Tibial artery (tissue), 4 donors: ENCODE results near the gene CALN1.

Experiments used
- DNase-seq, 2 donors: peaks; one replicate each; pipeline ENCODE4 v3.0.0-alpha.2; 2019
- H3K27ac ChIP-seq, 2 donors: fragments of 200-600 bp; sonication (generic) in 1 of 2; 1 replicate in 1 of 2; 2 replicates in 1 of 2; pipeline ENCODE4 v1.5.1; 2018 to 2019; ENCODE audit warnings: mild to moderate bottlenecking in 1 of 2
- H3K27me3 ChIP-seq, 2 donors: fragments of 200-600 bp; sonication (generic) in 1 of 2; one replicate each; pipeline versions ENCODE4 v1.5.1 to v1.6.0; 2016 to 2019
- H3K36me3 ChIP-seq, 3 donors: fragments of 200-600 bp; sonication (generic) in 2 of 3; one replicate each; pipeline ENCODE4 v1.5.1; 2016 to 2019; ENCODE audit warnings: mild to moderate bottlenecking in 2 of 3
- H3K4me1 ChIP-seq, 4 donors: fragments of 200-600 bp; sonication (generic) in 2 of 4; 1 replicate in 3 of 4; 2 replicates in 1 of 4; pipeline ENCODE4 v1.5.1; 2016 to 2019
- H3K4me3 ChIP-seq, 2 donors: fragments of 200-600 bp; sonication (generic) in 1 of 2; 1 replicate in 1 of 2; 2 replicates in 1 of 2; pipeline ENCODE4 v1.5.1; 2018 to 2019; ENCODE audit warnings: mild to moderate bottlenecking in 2 of 2
- H3K9me3 ChIP-seq, 3 donors: fragments of 200-600 bp; sonication (generic) in 1 of 3; one replicate each; pipeline ENCODE4 v1.5.1; 2016 to 2019
- CTCF ChIP-seq, 2 experiments: fragments of 200-600 bp in 1 of 2; fragments of 450-650 bp in 1 of 2; IDR thresholded peaks; one replicate each; pipeline ENCODE4 v1.5.1; 2017 to 2019; ENCODE audit warnings: antibody characterized with exemption in 2 of 2, mild to moderate bottlenecking in 1 of 2, moderate library complexity in 1 of 2
- intact Hi-C: fragments of 100-400 bp; cut with DNase I; formaldehyde crosslinking; loops from one replicate; pipeline ENCODE4 v1.15.0; 2023; ENCODE audit warnings: low total_unique reads

The CALN1 gene

DNA sequence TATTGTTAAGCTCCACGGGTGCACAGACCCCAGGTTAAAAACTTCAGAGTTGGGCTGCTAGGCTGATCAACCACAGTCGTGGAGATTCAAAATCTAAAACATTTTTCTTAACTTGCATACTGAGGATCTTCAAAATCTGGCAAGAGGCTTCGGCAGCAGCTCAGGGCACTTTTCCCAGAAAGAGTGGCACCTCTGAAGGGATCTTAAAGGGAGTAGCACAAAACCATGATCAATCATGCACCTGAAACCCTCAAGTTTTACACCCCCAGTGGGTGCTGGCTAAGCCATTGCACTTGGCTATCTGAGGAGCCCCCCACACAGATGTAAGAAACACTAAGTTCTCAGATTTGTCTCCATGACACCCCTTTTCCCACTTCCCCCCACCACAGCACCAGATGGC lies 151.7 kb downstream of the CALN1 start:
- TF ChIP-seq CTCF (IDR thresholded peaks at IDR 0.05), result no peak
- Histone ChIP-seq H3K4me1 (no peaks in the 10 kb centered on the region), H3K27me3 (no peaks in the 10 kb centered on the region), H3K9me3 (no peaks in the 10 kb centered on the region), H3K36me3 (no peaks in the 10 kb centered on the region), H3K27ac (no peak overlapping the region), H3K4me3 (no peak overlapping the region)
- no peak for DNase-seq
- intact Hi-C loops, result no loop called here

GRCh38 chr7:72258074-72258473 lies 154.1 kb downstream of the CALN1 start:
- intact Hi-C loops, result no loop called here
- Histone ChIP-seq H3K9me3 (no peaks in the 10 kb centered on the region), H3K27ac (no peak overlapping the region), H3K36me3 (no peaks in the 10 kb centered on the region), H3K27me3 (no peaks in the 10 kb centered on the region), H3K4me1 (no peaks in the 10 kb centered on the region), H3K4me3 (no peak overlapping the region)
- no peak for TF ChIP-seq CTCF (IDR thresholded peaks at IDR 0.05)
- no peak for DNase-seq

- DNase-seq, result no peak
- H3K27ac ChIP-seq, result no peak overlapping the region
- H3K9me3 ChIP-seq, result no peaks in the 10 kb centered on the region
- H3K27me3 ChIP-seq, result no peaks in the 10 kb centered on the region
- intact Hi-C loops, result no loop called here
- no peaks in the 10 kb centered on the region for H3K36me3 ChIP-seq
- no peak for TF ChIP-seq CTCF (IDR thresholded peaks at IDR 0.05)
- H3K4me3 ChIP-seq, result no peak overlapping the region
- no peaks in the 10 kb centered on the region for H3K4me1 ChIP-seq
Measured at GRCh38 chr7:72254455-72254854, 157.7 kb downstream of the CALN1 start.

DNA sequence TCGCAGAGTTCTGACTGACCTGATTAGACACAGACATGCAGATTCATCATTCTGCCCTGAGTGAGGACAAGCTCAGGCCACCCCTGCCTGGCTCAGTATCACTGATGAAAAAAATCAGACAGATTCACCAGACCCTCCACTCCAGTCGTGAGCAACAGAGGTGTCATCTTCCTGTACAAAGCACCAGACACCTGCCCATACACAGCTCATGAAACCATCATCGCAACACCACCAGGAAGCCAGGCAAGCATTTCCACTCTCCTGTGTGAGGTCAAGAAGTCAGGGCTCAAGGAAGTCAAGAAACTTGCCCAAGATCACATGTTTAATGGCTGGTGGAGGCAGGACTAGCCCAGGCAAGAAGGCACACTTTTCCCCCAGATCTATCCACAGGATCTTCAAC lies 163.0 kb downstream of the CALN1 start:
- peaks cover 0 to 6% (median 0%) of the 10 kb centered on the region in 3 donors for H3K9me3 ChIP-seq
- no peak overlapping the region for H3K27ac ChIP-seq
- H3K27me3 ChIP-seq, result no peaks in the 10 kb centered on the region
- no peaks in the 10 kb centered on the region for H3K4me1 ChIP-seq
- no peaks in the 10 kb centered on the region for H3K36me3 ChIP-seq
- no peak for TF ChIP-seq CTCF (IDR thresholded peaks at IDR 0.05)
- intact Hi-C loops, result no loop called here
- DNase-seq, result no peak
- H3K4me3 ChIP-seq, result no peak overlapping the region

- H3K36me3 ChIP-seq, result no peaks in the 10 kb centered on the region
- H3K4me3 ChIP-seq, result no peak overlapping the region
- intact Hi-C loops, result no loop called here
- H3K4me1 ChIP-seq, result no peaks in the 10 kb centered on the region
- TF ChIP-seq CTCF (IDR thresholded peaks at IDR 0.05), result no peak
- H3K27ac ChIP-seq, result no peak overlapping the region
- no peaks in the 10 kb centered on the region for H3K27me3 ChIP-seq
- H3K9me3 ChIP-seq, result peaks cover 0 to 6% (median 0%) of the 10 kb centered on the region in 3 donors
- no peak for DNase-seq
Measured at GRCh38 chr7:72244826-72245398, 167.2 kb downstream of the CALN1 start.

- Histone ChIP-seq H3K9me3 (peaks cover 0 to 3% (median 0%) of the 10 kb centered on the region in 3 donors), H3K36me3 (no peaks in the 10 kb centered on the region), H3K27me3 (no peaks in the 10 kb centered on the region), H3K4me3 (no peak overlapping the region), H3K27ac (no peak overlapping the region), H3K4me1 (no peaks in the 10 kb centered on the region)
- DNase-seq, result no peak
- no peak for TF ChIP-seq CTCF (IDR thresholded peaks at IDR 0.05)
- intact Hi-C loops, result no loop called here
Measured at GRCh38 chr7:72243329-72243728, 168.8 kb downstream of the CALN1 start.
